GM12878 (cell line): ENCODE results near the gene LATS2. TPM values are rescaled to one million over a fixed set of nuclear protein-coding genes. Genes with fewer than 3 reads are reported as not detected.

ENCODE experiments used
- ATAC-seq: fragments of 200-7000 bp; cut with Tn5 transposase; 3 replicates; pipeline ENCODE4 v1.9.1; 2020; ENCODE audit warnings: mild to moderate bottlenecking, moderate library complexity
- BruUV-seq: library from RNA; stranded (reverse); fragments of 400-500 nt; replicated peaks from 2 replicates; lab custom pipeline; 2021; lab: Mats Ljungman, UMichigan
- CTCF ChIA-PET: fragments of 300-600 bp; sonication (Branson Sonifier 250); formaldehyde crosslinking; extraction: SDS; loops from one replicate; lab custom pipeline; 2021; ENCODE audit warnings: inconsistent platforms; lab: Yijun Ruan, JAX
- POLR2A ChIA-PET: fragments of 350-600 bp; formaldehyde crosslinking; extraction: SDS; loops from one replicate; lab custom pipeline; 2021; ENCODE audit warnings: inconsistent platforms; lab: Charles Lee
- RAD21 ChIA-PET: fragments of 300-600 bp; sonication (Branson Sonifier 250); formaldehyde crosslinking; loops from one replicate; lab custom pipeline; 2023; ENCODE audit warnings: antibody characterized with exemption; ENCODE audit not compliant: unreplicated experiment; lab: Charles Lee
- SMC1A ChIA-PET: fragments of 300-600 bp; sonication (Branson Sonifier 250); formaldehyde crosslinking; loops from one replicate; lab custom pipeline; 2023; ENCODE audit not compliant: unreplicated experiment, uncharacterized antibody; lab: Charles Lee
- DNase-seq: peaks from one replicate; pipeline ENCODE4 v3.0.0-alpha.2; 2011; ENCODE audit warnings: low read depth, low spot score
- FAIRE-seq: peaks from 3 replicates; lab custom pipeline; 2011; peaks lifted over from hg19 to GRCh38; lab: Jason Lieb, UNC
- H2AFZ ChIP-seq: 2 replicates; pipeline ENCODE4 v1.6.0; 2011; ENCODE audit warnings: low read depth, low read length, control low read depth; ENCODE audit not compliant: control insufficient read depth
- H3K27ac ChIP-seq: 2 replicates; pipeline ENCODE4 v1.5.1; 2011; ENCODE audit warnings: control low read depth; ENCODE audit not compliant: control insufficient read depth, insufficient read depth
- H3K27me3 ChIP-seq, 2 experiments: replicated peaks in 1 of 2; 2 replicates each; pipeline versions ENCODE4 v1.6.0 to v1.6.1; 2011; ENCODE audit warnings: low read length in 1 of 2; ENCODE audit not compliant: control insufficient read depth in 2 of 2, insufficient read depth in 2 of 2
- H3K36me3 ChIP-seq, 2 experiments: 2 replicates each; pipeline ENCODE4 v1.5.1; 2011; ENCODE audit warnings: low read length in 1 of 2; ENCODE audit not compliant: control insufficient read depth in 2 of 2, insufficient read depth in 2 of 2
- H3K4me1 ChIP-seq: 2 replicates; pipeline ENCODE4 v1.6.1; 2011; ENCODE audit warnings: mild to moderate bottlenecking, low read length, moderate library complexity, mixed read lengths; ENCODE audit not compliant: control insufficient read depth, insufficient read depth
- H3K4me2 ChIP-seq: 2 replicates; pipeline ENCODE4 v1.6.0; 2011; ENCODE audit warnings: control low read depth; ENCODE audit not compliant: control insufficient read depth, insufficient read depth
- H3K4me3 ChIP-seq: fragments of 200-600 bp; sonication (generic); 2 replicates; pipeline ENCODE4 v1.5.1; 2016
- H3K79me2 ChIP-seq: 2 replicates; pipeline ENCODE4 v1.6.0; 2011; ENCODE audit warnings: low read length; ENCODE audit not compliant: control insufficient read depth, insufficient read depth
- H3K9ac ChIP-seq: 2 replicates; pipeline ENCODE4 v1.8.0; 2011; ENCODE audit warnings: low read length, control low read depth, mixed read lengths; ENCODE audit not compliant: control insufficient read depth, insufficient read depth
- H3K9me3 ChIP-seq: replicated peaks from 3 replicates; pipeline ENCODE4 v1.5.1; 2011; ENCODE audit warnings: mild to moderate bottlenecking, low read length; ENCODE audit not compliant: control insufficient read depth, insufficient read depth
- H4K20me1 ChIP-seq: 2 replicates; pipeline ENCODE4 v1.6.0; 2011; ENCODE audit not compliant: control insufficient read depth, insufficient read depth
- ATF3 ChIP-seq: IDR thresholded peaks from 2 replicates; pipeline ENCODE4 v1.6.1; 2011; ENCODE audit warnings: low read depth, mild to moderate bottlenecking, low read length, moderate library complexity, borderline replicate concordance; ENCODE audit errors: extremely low read depth
- CBFB ChIP-seq: IDR thresholded peaks from 2 replicates; pipeline ENCODE4 v1.6.1; 2016; ENCODE audit warnings: antibody characterized with exemption, low read depth
- E2F8 ChIP-seq: fragments of 450-650 bp; IDR thresholded peaks from 2 replicates; pipeline ENCODE4 v1.6.1; 2018; ENCODE audit warnings: mild to moderate bottlenecking, low read depth, moderate library complexity; ENCODE audit not compliant: partially characterized antibody
- GABPA ChIP-seq: IDR thresholded peaks from 2 replicates; pipeline ENCODE4 v1.6.1; 2014; ENCODE audit warnings: antibody characterized with exemption, low read depth, mild to moderate bottlenecking, inconsistent platforms
- GATAD2B ChIP-seq: fragments of 450-650 bp; conservative IDR thresholded peaks from 2 replicates; pipeline ENCODE4 v1.6.1; 2017; ENCODE audit warnings: low read depth, mild to moderate bottlenecking, moderate library complexity
- HSF1 ChIP-seq: fragments of 150-350 bp; IDR thresholded peaks from 2 replicates; pipeline ENCODE4 v1.6.1; 2014; ENCODE audit warnings: mild to moderate bottlenecking, low read depth, low read length
- JUND ChIP-seq: IDR thresholded peaks from 2 replicates; pipeline ENCODE4 v1.6.1; 2012; ENCODE audit warnings: low read depth, mild to moderate bottlenecking, low read length, improper control_type of control experiment, moderate library complexity
- PAX5 ChIP-seq: IDR thresholded peaks from 2 replicates; pipeline ENCODE4 v1.6.1; 2011; ENCODE audit warnings: low read depth, low read length, borderline replicate concordance
- RUNX3 ChIP-seq: IDR thresholded peaks from 2 replicates; pipeline ENCODE4 v1.6.1; 2012; ENCODE audit warnings: low read length, inconsistent platforms
- SMARCA5 ChIP-seq: fragments of 450-650 bp; IDR thresholded peaks from 2 replicates; pipeline ENCODE4 v1.6.1; 2017; ENCODE audit warnings: mild to moderate bottlenecking
- TARDBP ChIP-seq: IDR thresholded peaks from 2 replicates; pipeline ENCODE4 v1.6.1; 2016; ENCODE audit warnings: borderline replicate concordance
- TBL1XR1 ChIP-seq: IDR thresholded peaks from 2 replicates; pipeline ENCODE4 v1.6.1; 2012; ENCODE audit warnings: low read depth, low read length, improper control_type of control experiment
- WGBS: methylation state at CpG from one replicate; pipeline ENCODE4 v1.1.6; 2016; ENCODE audit warnings: low lambda C conversion rate; ENCODE audit not compliant: insufficient replicate concordance, insufficient coverage; ENCODE audit errors: missing lambda C conversion rate; 5-methylcytosine and 5-hydroxymethylcytosine counted together
- in situ Hi-C: fragments of 300-500 bp; cut with MboI; formaldehyde crosslinking; loops from 9 replicates; pipeline ENCODE4 v1.14.3; 2018; ENCODE audit warnings: mixed read lengths
- intact Hi-C: fragments of 100-400 bp; cut with micrococcal nuclease; formaldehyde crosslinking; loops from one replicate; pipeline ENCODE4 v1.14.2; 2022; ENCODE audit not compliant: unreplicated experiment
- polyA plus RNA-seq, 11 experiments: library from polyadenylated mRNA; depleted of rRNA in 4 of 11; unstranded in 6 of 11; stranded (reverse) in 5 of 11; fragments of >200 nt; fragmentation: Nextera tagmentation in 4 of 11; fragmentation: Illumina TruSeq in 1 of 11; extraction: Ambion mirVana in 4 of 11; extraction: Trizol in 1 of 11; gene quantifications; 1 replicate in 1 of 11; 2 replicates in 10 of 11; pipeline versions ENCODE4 v1.2.1 to v1.2.3, GENCODE V29; 2011 to 2016; ENCODE audit warnings: inconsistent platforms in 2 of 11, missing spikeins in 2 of 11, low read depth in 1 of 11
- total RNA-seq, 4 experiments: library from RNA; depleted of rRNA in 3 of 4; stranded (reverse); fragments of >200 nt in 3 of 4; fragmentation: Illumina TruSeq in 1 of 4; extraction: Trizol in 1 of 4; gene quantifications; 2 replicates each; pipeline versions ENCODE4 v1.2.1 to v1.2.3, GENCODE V29; 2013 to 2021

The LATS2 gene
- total and polyA plus RNA-seq, 10 of the 15 experiments (the other 5 are each of a cell fraction or from before 2014, with no cell fraction given): 0.90 to 7.8 (median 2.0) TPM

- POLR2A ChIA-PET: no interaction called here
These were observed 1.6 kb upstream of the LATS2 start for GRCh38 chr13:21063031-21063430.

GRCh38 chr13:21060338-21061028 lies 903 bp downstream of the LATS2 start:
- Histone ChIP-seq H3K27ac (no peak overlapping the region), H3K9me3 (no peaks in the 10 kb centered on the region; the same call in 2 of the 3 replicates), H3K4me1 (peaks cover 4% of the 10 kb centered on the region), H3K4me3 (peak overlapping the region; percentile 81), H3K36me3 (no peaks in the 10 kb centered on the region), H3K4me2 (peak overlapping the region; percentile 77; the same call in 1 of the 2 replicates), H3K27me3 (no peaks in the 10 kb centered on the region), H3K9ac (peak overlapping the region; percentile 53; the same call in 1 of the 2 replicates), H3K79me2 (peaks cover 1% of the 10 kb centered on the region; the same call in 1 of the 2 replicates), H2AFZ (peak overlapping the region; percentile 76), H4K20me1 (no peaks in the 10 kb centered on the region)
- RAD21 ChIA-PET: interaction anchor here (0.9 kb wide), 1 partner anchor 16 kb away, joined by 3 read pairs; no protein-coding TSS in a partner anchor
- ATAC-seq (no peak), DNase-seq (no peak), FAIRE-seq (no peak)
- in situ Hi-C loops (no loop called here), intact Hi-C loops (no loop called here)
- no TSS peak for BruUV-seq
- CTCF ChIA-PET: no interaction called here
- 35% methylated on average over 57 of the region's 100 CpGs for WGBS
- POLR2A ChIA-PET: interaction anchor here (0.6 kb wide), 1 partner anchor 114 kb away, joined by 3 read pairs; no protein-coding TSS in a partner anchor
- SMC1A ChIA-PET: no interaction called here
- TF ChIP-seq GATAD2B (no peak), HSF1 (no peak), RUNX3 (no peak), PAX5 (no peak), E2F8 (no peak), TARDBP (no peak), GABPA (no peak), TBL1XR1 (no peak), JUND (no peak)

More at GRCh38 chr13:21063031-21063430, 1.6 kb upstream of the LATS2 start:
- no peaks in the 10 kb centered on the region; the same call in 2 of the 3 replicates for H3K9me3 ChIP-seq
- peaks cover 4% of the 10 kb centered on the region for H3K4me1 ChIP-seq
- no peaks in the 10 kb centered on the region for H3K36me3 ChIP-seq
- RAD21 ChIA-PET: interaction anchor here (0.6 to 0.7 kb wide), 2 partner anchors 87 to 121 kb away, joined by 3 to 4 read pairs; no protein-coding TSS in a partner anchor
- CTCF ChIA-PET: no interaction called here
- H3K4me2 ChIP-seq: no peak overlapping the region
- BruUV-seq: no TSS peak
- no peak overlapping the region for H3K27ac ChIP-seq
- DNase-seq (no peak), ATAC-seq (no peak), FAIRE-seq (no peak)
- TF ChIP-seq CBFB (no peak), ATF3 (no peak), SMARCA5 (no peak), GATAD2B (no peak)
- intact Hi-C loops (no loop called here), in situ Hi-C loops (no loop called here)
- SMC1A ChIA-PET: interaction anchor here (0.6 to 1.2 kb wide), 2 partner anchors 42 to 286 kb away, joined by 3 read pairs; no protein-coding TSS in a partner anchor
- H3K4me3 ChIP-seq: no peak overlapping the region
- no peak overlapping the region for H2AFZ ChIP-seq
- peaks cover 1% of the 10 kb centered on the region; the same call in 1 of the 2 replicates for H3K79me2 ChIP-seq
- H3K27me3 ChIP-seq: no peaks in the 10 kb centered on the region
- H4K20me1 ChIP-seq: no peaks in the 10 kb centered on the region
- H3K9ac ChIP-seq: no peak overlapping the region
- 69% methylated on average over 2 of the region's 2 CpGs for WGBS
